Umbilical cord (tissue), 2 donors: ENCODE data around the gene ADTRP. TPM values are rescaled to one million over a fixed set of nuclear protein-coding genes. Genes with fewer than 3 reads are reported as not detected.
"Not testable (repeated sequence)": the region's sequence is repeated elsewhere in the genome, so short reads cannot be mapped to it uniquely, and the experiment has no call there.

ENCODE experiments used
- DNase-seq: peaks from one replicate; pipeline ENCODE4 v3.0.0-alpha.2; 2015; ENCODE audit warnings: low spot score
- total RNA-seq: library from RNA; depleted of rRNA; stranded (reverse); fragments of >200 nt; gene quantifications from one replicate; pipeline ENCODE4 v1.2.3, GENCODE V29; 2014; ENCODE audit warnings: low replicate concordance; ENCODE audit not compliant: insufficient read depth

The ADTRP gene
- total RNA-seq, 1 donor from 2014 or later, result 2.2 TPM

- no peak for DNase-seq
Observed at GRCh38 chr6:11803591-11803971, 25.0 kb upstream of the ADTRP start.

DNA sequence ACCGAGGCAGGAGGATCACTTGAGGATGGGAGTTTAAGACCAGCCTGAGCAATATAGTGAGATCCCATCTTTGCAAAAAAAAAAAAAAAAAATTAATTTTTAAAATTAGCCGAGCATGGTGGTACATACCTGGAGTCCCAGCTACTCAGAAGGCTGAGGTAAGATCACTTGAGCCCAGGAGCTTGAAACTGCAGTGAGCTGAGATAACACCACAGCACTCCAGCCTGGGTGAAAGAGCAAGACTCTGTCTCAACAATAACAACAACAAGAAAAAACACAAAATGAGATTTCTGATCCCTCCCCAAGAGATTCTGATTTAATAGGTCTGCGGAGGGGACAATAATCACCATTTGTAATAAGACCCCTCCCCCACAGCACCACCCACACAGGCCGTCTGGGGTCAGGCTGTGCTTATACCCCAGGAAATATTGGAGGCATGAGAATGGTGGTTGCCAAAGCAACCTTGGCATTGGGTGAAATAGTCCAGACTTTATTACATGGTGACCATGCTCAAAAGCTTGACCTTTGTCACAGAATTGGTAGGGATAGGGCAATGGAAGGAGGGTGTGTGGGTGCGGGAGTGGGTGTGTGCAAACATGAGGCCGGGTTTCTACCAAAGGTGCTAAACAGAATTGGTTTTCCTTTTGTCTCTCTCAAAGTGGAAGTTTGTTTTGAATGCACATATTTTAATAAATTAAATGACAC, 24.4 kb upstream of the ADTRP start:
- no peak for DNase-seq

DNA sequence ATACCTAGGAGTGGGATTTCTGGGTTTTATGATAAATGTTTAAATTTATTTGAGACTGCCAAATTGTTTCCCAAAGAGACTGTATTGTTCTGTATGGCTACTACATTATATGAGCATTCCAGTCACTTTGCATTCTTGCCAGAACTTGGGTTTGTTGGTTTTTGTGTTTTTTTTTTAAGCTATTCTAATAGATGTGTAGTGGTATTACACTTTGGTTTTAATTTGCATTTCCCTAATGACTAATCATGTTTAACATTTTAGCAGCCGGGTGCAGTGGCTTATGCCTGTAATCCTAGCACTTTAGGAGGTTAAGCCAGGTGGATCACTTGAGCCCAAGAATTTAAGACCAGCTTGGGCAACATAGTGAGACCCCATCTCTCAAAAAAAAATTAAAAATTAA, 21.9 kb upstream of the ADTRP start:
- not testable (repeated sequence) for DNase-seq

DNA sequence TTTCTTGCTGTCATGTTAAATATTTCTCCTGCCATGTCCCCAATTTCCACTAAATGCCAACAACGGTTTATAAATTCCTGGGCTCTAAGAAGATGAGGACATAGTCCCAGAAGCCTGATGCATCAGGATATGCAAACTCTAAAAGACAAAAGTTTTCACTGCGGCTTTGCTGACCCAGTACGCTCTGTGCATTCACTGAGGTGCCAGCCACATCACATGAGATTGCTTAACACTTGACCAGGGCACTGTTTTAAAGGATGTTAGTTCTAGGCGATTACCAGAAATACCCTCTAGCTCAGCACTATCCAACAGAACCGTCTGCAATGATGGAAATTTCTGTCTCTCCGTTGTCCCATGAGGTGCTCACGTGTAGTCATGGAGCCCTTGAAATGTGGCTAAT, 19.9 kb upstream of the ADTRP start:
- no peak for DNase-seq

DNA sequence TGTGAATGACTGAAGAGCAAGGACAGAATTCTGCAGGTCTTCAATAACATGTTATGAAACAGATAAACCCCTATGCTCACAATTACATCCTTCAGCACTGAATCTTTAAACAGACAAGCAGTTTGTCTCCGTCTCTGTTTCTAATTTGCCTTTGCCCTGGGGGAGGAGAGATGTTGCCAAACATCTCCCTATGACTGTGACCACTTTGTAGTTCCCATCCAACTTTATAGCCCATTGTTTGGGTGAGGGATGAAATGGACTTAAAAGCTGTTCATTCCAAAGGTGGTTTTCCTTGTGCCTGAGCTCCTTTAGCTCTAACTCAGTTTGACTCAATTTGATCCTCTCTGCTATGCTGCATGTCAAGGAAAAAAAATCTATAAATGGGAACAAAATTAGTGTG, 19.5 kb upstream of the ADTRP start:
- no peak for DNase-seq

DNA sequence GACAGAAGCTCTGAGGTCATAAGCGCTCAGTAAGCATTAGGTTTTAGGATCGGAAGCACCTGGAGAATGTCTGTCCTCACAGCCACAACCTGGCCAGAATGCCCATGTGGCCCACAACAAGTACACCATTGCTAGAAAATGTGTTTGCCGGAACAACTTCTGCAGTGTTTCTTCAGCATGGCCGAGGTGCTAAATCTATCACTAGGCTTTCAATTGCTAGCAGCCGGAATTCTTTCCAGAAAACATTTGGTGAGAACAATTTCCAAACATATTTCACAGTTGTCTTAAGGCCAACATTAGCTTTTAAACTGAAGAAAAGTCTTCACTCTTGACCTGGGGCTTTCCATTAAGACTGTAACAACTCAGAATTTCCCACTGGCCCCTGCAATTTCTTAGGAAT, 18.2 kb upstream of the ADTRP start:
- no peak for DNase-seq

DNA sequence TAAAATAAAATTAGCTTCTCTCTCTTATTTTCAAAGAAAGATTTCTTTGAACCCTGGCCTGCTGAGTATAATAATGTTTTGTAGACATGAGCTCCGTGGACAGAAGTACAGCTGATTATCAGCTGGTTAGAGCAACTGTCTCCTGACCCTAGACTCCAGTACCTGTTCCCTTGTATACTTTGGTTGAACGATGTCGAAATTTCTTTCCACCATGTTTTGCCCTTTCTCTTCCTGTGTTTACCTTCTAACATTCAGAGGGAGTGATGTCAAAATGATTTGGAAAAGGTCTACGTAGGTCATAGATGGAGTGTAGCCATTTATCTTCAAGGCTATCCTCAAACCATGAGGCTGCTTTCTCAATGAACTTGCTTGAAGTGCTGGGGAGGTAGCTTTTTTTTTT, 16.8 kb upstream of the ADTRP start:
- no peak for DNase-seq

GRCh38 chr6:11793277-11793676, 14.7 kb upstream of the ADTRP start:
- DNase-seq, result no peak

- no peak for DNase-seq
Observed at GRCh38 chr6:11791354-11792107, 12.9 kb upstream of the ADTRP start.

- DNase-seq, result no peak
Observed at GRCh38 chr6:11789744-11790143, 11.1 kb upstream of the ADTRP start.

- DNase-seq, result no peak
Observed at GRCh38 chr6:11788043-11788442, 9.4 kb upstream of the ADTRP start.

DNA sequence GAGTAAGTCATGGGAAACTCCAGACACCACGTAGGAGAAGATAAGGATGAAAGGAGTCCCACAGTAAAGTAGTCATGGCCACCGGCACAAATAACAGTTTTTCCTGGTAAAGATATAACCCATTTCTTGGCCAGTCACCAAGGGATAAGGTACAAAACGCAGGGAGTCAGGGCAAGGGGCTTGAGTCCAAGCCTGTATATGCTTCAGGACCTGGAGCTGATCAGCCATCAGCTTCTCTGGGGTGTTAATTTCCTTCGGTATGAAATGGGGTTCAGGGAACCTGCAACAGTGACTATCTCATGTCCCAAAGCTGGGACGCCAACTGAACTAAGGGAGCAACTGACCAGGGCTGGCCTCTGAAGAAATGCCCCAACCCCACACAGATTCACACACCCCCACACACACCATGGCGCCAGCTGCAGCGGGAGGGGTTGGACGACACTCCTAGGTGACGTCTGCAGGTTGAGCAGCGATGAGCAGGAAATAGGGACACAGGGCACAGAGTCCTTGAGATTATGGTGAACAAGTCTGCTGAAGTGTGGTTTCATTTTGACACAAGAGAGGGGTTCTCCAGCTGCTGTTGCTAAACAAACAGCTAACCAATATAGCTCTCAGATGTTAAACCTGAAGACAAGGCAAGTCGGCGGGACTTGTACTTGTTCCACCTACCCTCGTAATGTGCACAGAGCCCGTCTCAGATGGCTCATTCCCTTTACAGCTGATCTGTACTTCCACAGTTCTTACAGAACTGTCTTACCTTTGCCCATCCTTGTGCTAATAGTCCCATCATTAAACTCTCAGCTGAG, 7.4 kb upstream of the ADTRP start:
- no peak for DNase-seq

- no peak for DNase-seq
Observed at GRCh38 chr6:11785415-11785773, 6.8 kb upstream of the ADTRP start.

DNA sequence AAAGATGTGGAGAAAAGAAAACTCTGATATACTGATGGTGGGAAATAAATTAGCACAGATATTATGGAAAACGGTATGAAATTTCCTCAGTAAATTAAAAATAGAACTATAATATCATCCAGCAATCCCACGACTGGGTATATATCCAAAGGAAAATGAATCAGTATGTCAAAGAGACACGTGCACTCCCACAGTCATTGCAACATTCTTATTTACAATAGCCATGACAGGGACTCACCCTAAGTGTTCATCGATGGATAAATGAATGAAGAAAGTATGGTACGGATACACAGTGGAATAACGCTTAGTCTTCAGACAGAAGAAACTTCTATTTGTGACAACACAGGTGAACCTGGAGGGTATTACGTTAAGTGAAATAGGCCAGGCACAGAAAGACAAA, 5.7 kb upstream of the ADTRP start:
- no peak for DNase-seq

GRCh38 chr6:11783524-11784064, 5.0 kb upstream of the ADTRP start:
- DNase-seq, result no peak

- DNase-seq, result no peak
Observed at GRCh38 chr6:11782524-11782923, 3.9 kb upstream of the ADTRP start.

GRCh38 chr6:11780097-11780428, 1.5 kb upstream of the ADTRP start:
- no peak for DNase-seq

- peak; percentile 56 for DNase-seq
Observed at GRCh38 chr6:11779329-11780096, 910 bp upstream of the ADTRP start.

GRCh38 chr6:11778036-11778435, 567 bp downstream of the ADTRP start:
- DNase-seq, result no peak

DNA sequence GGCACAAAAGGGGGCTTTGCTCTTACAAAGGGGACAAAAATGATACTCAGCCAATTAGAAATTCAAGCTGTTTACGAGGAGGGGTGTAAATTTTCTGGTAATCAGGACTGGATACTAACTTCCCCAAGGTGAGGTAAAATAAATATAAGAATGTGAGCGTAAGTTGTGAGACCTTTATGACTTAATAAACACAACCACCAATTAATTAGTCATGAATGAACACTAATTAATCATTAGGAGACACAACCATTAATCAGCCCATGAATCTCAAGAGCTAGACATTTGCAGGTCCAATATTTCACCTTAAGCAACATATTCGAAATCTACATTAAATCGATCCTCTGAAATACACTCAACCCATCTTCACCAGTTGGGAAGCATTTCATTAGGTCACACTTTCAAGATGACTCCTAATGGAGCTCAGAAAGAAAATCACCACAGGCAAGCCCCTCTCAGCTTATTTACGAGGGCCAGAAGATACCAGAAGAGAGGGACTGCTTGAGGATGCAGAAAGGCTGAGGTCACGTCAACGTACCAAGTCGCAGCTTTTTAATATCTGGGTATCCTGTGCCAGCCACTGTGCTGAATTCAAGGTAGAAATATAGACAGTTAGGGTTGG, 2.7 kb downstream of the ADTRP start:
- no peak for DNase-seq

GRCh38 chr6:11774426-11774825, 4.2 kb downstream of the ADTRP start:
- no peak for DNase-seq
